ENCODE results near the gene CSMD2.

Gene CSMD2

GRCh38 chr1:33895976-33896375 lies 269.1 kb downstream of the CSMD2 start:
- no peak for DNase-seq

GRCh38 chr1:33895396-33895795 lies 269.6 kb downstream of the CSMD2 start:
- no peak for DNase-seq

GRCh38 chr1:33893147-33893830 lies 271.7 kb downstream of the CSMD2 start:
- DNase-seq, result no peak

- no peak for DNase-seq
Measured at GRCh38 chr1:33886496-33886895, 278.5 kb downstream of the CSMD2 start.

- DNase-seq, result no peak
Measured at GRCh38 chr1:33880305-33880704, 284.7 kb downstream of the CSMD2 start.

- no peak for DNase-seq
Measured at GRCh38 chr1:33878392-33878791, 286.6 kb downstream of the CSMD2 start.

- no peak for DNase-seq
Measured at GRCh38 chr1:33876970-33877650, 287.9 kb downstream of the CSMD2 start.

- no peak for DNase-seq
Measured at GRCh38 chr1:33875862-33876261, 289.2 kb downstream of the CSMD2 start.

- DNase-seq, result no peak
Measured at GRCh38 chr1:33874636-33875035, 290.4 kb downstream of the CSMD2 start.

- no peak for DNase-seq
Measured at GRCh38 chr1:33872683-33873082, 292.3 kb downstream of the CSMD2 start.

- DNase-seq, result no peak
Measured at GRCh38 chr1:33872275-33872674, 292.8 kb downstream of the CSMD2 start.

- DNase-seq, result peak in 1 of 2 donors; percentile 1
Measured at GRCh38 chr1:33867684-33868083, 297.3 kb downstream of the CSMD2 start.

- no peak for DNase-seq
Measured at GRCh38 chr1:33866281-33866680, 298.7 kb downstream of the CSMD2 start.

GRCh38 chr1:33864460-33865389 lies 300.3 kb downstream of the CSMD2 start:
- no peak for DNase-seq

- DNase-seq, result no peak
Measured at GRCh38 chr1:33863779-33864178, 301.3 kb downstream of the CSMD2 start, which contains the start of gene HMGB4. TSS of gene HMGB4 (plus strand) at chr1:33864079. CDS start at chr1:33864192, 113 bp downstream.

- no peak for DNase-seq
Measured at GRCh38 chr1:33860671-33861070, 304.4 kb downstream of the CSMD2 start.

- DNase-seq, result no peak
Measured at GRCh38 chr1:33854091-33854490, 310.9 kb downstream of the CSMD2 start.

- DNase-seq, result no peak
Measured at GRCh38 chr1:33853431-33853830, 311.6 kb downstream of the CSMD2 start.

GRCh38 chr1:33852711-33853110 lies 312.3 kb downstream of the CSMD2 start:
- no peak for DNase-seq

- no peak for DNase-seq
Measured at GRCh38 chr1:33850481-33850880, 314.5 kb downstream of the CSMD2 start.

GRCh38 chr1:33849211-33849610 lies 315.8 kb downstream of the CSMD2 start:
- DNase-seq, result no peak

- DNase-seq, result no peak
Measured at GRCh38 chr1:33848205-33848937, 316.7 kb downstream of the CSMD2 start.

GRCh38 chr1:33846861-33847260 lies 318.2 kb downstream of the CSMD2 start:
- DNase-seq, result no peak
